Ovary (tissue), 10 donors: ENCODE data around the gene ALDH9A1. TPM values are rescaled to one million over a fixed set of nuclear protein-coding genes. Genes with fewer than 3 reads are reported as not detected.
"Not testable (repeated sequence)": the region's sequence is repeated elsewhere in the genome, so short reads cannot be mapped to it uniquely, and the experiment has no call there.

Experiments used
- DNase-seq, 5 donors: peaks; one replicate each; pipeline ENCODE4 v3.0.0-alpha.2; 2019 to 2020
- H3K27ac ChIP-seq, 2 donors: fragments of 200-600 bp; one replicate each; pipeline versions ENCODE4 v1.5.1 to v1.8.0; 2019 to 2022
- H3K27me3 ChIP-seq: fragments of 200-600 bp; one replicate; pipeline ENCODE4 v1.8.0; 2022
- H3K36me3 ChIP-seq: fragments of 200-600 bp; sonication (generic); one replicate; pipeline ENCODE4 v1.5.1; 2019
- H3K4me1 ChIP-seq: one replicate; pipeline ENCODE4 v1.8.1; 2013; ENCODE audit warnings: mild to moderate bottlenecking, moderate library complexity; ENCODE audit not compliant: insufficient read depth
- H3K4me3 ChIP-seq: fragments of 200-600 bp; sonication (generic); one replicate; pipeline ENCODE4 v1.5.1; 2017
- H3K9me3 ChIP-seq, 2 donors: fragments of 200-600 bp in 1 of 2; sonication (generic) in 1 of 2; one replicate each; pipeline versions ENCODE4 v1.5.1 to v1.8.1; 2013 to 2019; ENCODE audit warnings: mild to moderate bottlenecking in 1 of 2, moderate library complexity in 1 of 2
- CTCF ChIP-seq, 3 donors: fragments of 450-650 bp in 2 of 3; fragments of 200-600 bp in 1 of 3; IDR thresholded peaks; one replicate each; pipeline versions ENCODE4 v1.5.1 to v1.8.0; 2016 to 2022; ENCODE audit warnings: antibody characterized with exemption in 3 of 3, mild to moderate bottlenecking in 1 of 3
- EP300 ChIP-seq: sonication (generic); formaldehyde crosslinking; IDR thresholded peaks from one replicate; pipeline ENCODE4 v1.6.1; 2017; ENCODE audit warnings: antibody characterized with exemption
- POLR2A ChIP-seq: fragments of 450-650 bp; IDR thresholded peaks from one replicate; pipeline ENCODE4 v1.6.1; 2017; ENCODE audit warnings: antibody characterized with exemption, mild to moderate bottlenecking, moderate library complexity
- WGBS, 3 donors: extraction: QIAGEN DNeasy Blood & Tissue Kit in 1 of 3; methylation state at CpG; one replicate each; pipeline versions ENCODE4 v1.1.5 to v1.1.7; 2013 to 2017; 5-methylcytosine and 5-hydroxymethylcytosine counted together
- intact Hi-C, 4 donors: fragments of 100-400 bp; cut with DNase I; formaldehyde crosslinking; loops; one replicate each; pipeline versions ENCODE4 v1.11.0 to v1.15.1; 2022 to 2023
- long read RNA-seq, 3 donors: library from polyadenylated mRNA in 2 of 3; unstranded in 2 of 3; transcript quantifications; one replicate each; pipeline ENCODE4 v2.0.0 and lab custom pipeline, GENCODE V29; 2021 to 2026
- polyA plus RNA-seq, 2 donors: library from polyadenylated mRNA; stranded (reverse); fragments of 200-250 nt in 1 of 2; fragments of 350-450 nt in 1 of 2; fragmentation: Illumina TruSeq in 1 of 2; extraction: RNeasy Lipid Tissue Mini Kit (QIAGEN cat#74804) in 1 of 2; gene quantifications; one replicate each; pipeline ENCODE4 v1.2.3, GENCODE V29; 2013 to 2014
- total RNA-seq, 7 donors: library from RNA; depleted of rRNA in 2 of 7; stranded (reverse); fragments of >200 nt in 2 of 7; fragmentation: NEBNext Ultra II Directional in 3 of 7; extraction: Animal tissue kit (Norgen Biotek cat#: 25700) in 3 of 7; gene quantifications; one replicate each; pipeline versions ENCODE4 v1.1.0 to v1.2.4, GENCODE V29; 2016 to 2023
- donor health status: DM: no; HTN: no; CAD: no; lungs with moderate emphysema.
- donor health status: DM: no; HTN: no; CAD: no.
- donor health status: Bipolar disorder and iron deficiency.
- donor health status: DM: yes; HTN: yes; CAD: no.
- donor health status: DM: no; HTN: no; CAD: no.
- donor health status: DM: yes; HTN: yes; CAD: no.

ALDH9A1 gene
- total RNA-seq (10 to 100 TPM; 38.7 to 75.3 (median 64.2) TPM), polyA plus RNA-seq (100 to 1,000 TPM in 1 of 2 donors, 10 to 100 TPM in 1; 55.5 to 174 TPM)
- long read RNA-seq, donor 1, transcript ALDH9A1-201 (11 exons, 2,696 nt), result major isoform, 828 of 895 reads
- long read RNA-seq, donor 1, partial matches to known transcripts, result 20 of 895 reads
- long read RNA-seq, donor 1, other reads (novel, unspliced or antisense), result 44 of 895 reads
- long read RNA-seq, donor 2, transcript ALDH9A1-203 (2 exons, 559 nt), result major isoform, 60 of 88 reads
- long read RNA-seq, donor 2, transcript ALDH9A1-201 (11 exons, 2,696 nt), result minor isoform, 28 of 88 reads
- long read RNA-seq, donor 2, partial matches to known transcripts, result 0 of 88 reads
- long read RNA-seq, donor 2, other reads (novel, unspliced or antisense), result 0 of 88 reads
- long read RNA-seq, donor 3, transcript ALDH9A1-201 (11 exons, 2,696 nt), result major isoform, 143 of 151 reads
- long read RNA-seq, donor 3, partial matches to known transcripts, result 2 of 151 reads
- long read RNA-seq, donor 3, other reads (novel, unspliced or antisense), result 6 of 151 reads

DNA sequence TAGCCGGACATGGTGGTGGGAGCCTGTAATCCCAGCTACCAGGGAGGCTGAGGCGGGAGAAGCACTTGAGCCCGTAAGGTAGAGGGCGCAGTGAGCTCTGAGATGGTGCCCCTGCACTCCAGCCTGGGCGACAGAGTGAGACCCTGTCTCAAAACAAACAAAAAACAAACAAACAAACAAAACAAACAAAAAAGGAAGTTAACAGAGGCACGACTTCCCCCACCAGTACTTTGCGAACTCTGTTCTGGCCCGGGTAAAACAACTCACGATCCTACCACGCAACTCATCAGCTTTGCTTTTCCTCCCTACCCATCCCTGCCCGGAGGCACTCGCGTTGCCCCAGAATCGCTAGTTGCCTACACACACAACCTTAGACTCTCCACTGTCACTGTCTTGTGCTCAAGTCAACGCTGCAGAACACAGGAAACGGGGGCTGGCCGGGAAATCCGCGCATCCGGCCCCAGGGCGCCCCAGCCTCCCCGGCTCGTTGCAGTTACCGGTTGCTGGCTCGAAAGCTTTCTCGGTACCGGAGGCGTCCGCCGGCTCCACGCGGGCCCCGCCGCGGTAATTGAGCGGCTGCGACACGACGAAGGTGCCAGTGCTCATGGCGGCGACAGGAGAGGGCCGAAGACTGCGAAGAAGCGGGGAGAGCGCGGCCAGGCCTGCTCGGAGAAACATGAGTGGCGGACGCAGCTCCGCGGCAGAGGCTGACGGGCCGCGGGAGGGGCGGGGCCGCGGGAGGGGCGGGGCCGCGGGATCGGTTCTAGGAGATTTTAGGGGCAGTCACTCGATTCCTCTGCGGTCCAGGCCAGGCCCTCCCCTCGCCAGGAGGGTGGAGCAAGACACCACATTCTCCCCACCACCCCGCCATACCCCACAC is at the start of gene ALDH9A1:
Gene ALDH9A1, minus strand, starts transcription at position 682 of the 880 bp plus-strand sequence. Its CDS starts 4 bp downstream, at position 678.
- H3K4me1 ChIP-seq, result peaks cover 8% of the 10 kb centered on the region
- H3K4me3 ChIP-seq, result peak within 1 kb of the TSS; percentile 84
- H3K27me3 ChIP-seq, result no peaks in the 10 kb centered on the region
- peak; percentile 83 to 92 (median 89) for DNase-seq
- intact Hi-C loops, result no loop called here
- no peaks in the 10 kb centered on the region for H3K9me3 ChIP-seq
- H3K27ac ChIP-seq, result peak within 1 kb of the TSS; percentile 59 to 87
- TF ChIP-seq POLR2A (peak; percentile 71), EP300 (no peak)
- WGBS, 3 donors, result 0 to 1% (median 0%) methylated on average over 65 of the region's 65 CpGs
- no peaks in the 10 kb centered on the region for H3K36me3 ChIP-seq

- intact Hi-C loops, result no loop called here
- no peak for DNase-seq
- Histone ChIP-seq H3K27me3 (no peaks in the 10 kb centered on the region), H3K27ac (no peak overlapping the region), H3K36me3 (no peaks in the 10 kb centered on the region), H3K4me3 (no peak overlapping the region), H3K4me1 (no peaks in the 10 kb centered on the region), H3K9me3 (no peaks in the 10 kb centered on the region)
- no peak for TF ChIP-seq EP300
- TF ChIP-seq CTCF (IDR thresholded peaks at IDR 0.05), result no peak
- no peak for TF ChIP-seq POLR2A
- WGBS, 3 donors, result 88 to 91% (median 89%) methylated on average over 9 of the region's 9 CpGs
Observed at GRCh38 chr1:165747632-165748447, 49.5 kb upstream of the ALDH9A1 start.

DNA sequence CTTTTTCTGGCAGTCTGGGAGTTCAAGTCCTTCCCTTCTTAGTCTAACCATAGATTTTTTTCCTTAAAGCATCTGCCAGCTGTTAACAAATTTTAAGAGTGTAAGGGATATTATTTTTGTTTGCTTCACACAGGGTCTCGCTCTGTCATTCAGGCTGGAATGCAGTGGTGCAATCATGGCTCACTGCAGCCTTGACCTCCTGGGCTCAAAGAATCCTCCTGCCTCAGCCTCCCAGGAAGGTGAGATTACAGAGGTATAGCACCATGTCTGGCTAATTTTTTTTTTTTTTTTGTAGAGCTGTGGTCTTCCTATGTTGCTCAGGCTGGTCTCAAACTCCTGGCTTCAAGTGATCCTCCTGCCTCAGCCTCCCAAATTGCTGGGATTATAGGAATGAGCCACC is 46.6 kb upstream of the ALDH9A1 start:
- H3K27ac ChIP-seq, H3K4me1 ChIP-seq, intact Hi-C loops, H3K27me3 ChIP-seq, H3K36me3 ChIP-seq, H3K4me3 ChIP-seq, DNase-seq, H3K9me3 ChIP-seq: not testable (repeated sequence)
- WGBS, 3 donors, result 82 to 93% (median 86%) methylated on average over 1 of the region's 1 CpG

DNA sequence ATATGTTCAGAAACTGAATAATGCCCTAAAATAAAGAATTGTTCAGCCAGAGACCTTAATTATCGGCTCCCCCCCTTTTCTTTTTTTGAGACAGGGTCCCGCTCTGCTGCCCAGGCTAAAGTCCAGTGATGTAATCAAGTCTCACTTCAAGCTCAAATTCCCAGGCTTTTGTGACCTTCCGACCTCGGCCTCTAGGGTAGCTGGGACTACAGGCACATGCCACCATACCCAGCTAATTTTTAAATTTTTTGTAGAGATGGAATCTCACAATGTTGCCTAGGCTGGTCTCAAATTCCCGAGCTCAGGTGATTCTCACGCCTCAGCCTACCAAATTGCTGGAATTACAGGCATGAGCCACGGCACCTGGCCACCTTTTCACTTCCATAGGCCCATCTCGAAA is 43.8 kb upstream of the ALDH9A1 start:
- TF ChIP-seq CTCF (IDR thresholded peaks at IDR 0.05) (no peak), EP300 (no peak), POLR2A (no peak)

GRCh38 chr1:165738794-165739193 is 40.4 kb upstream of the ALDH9A1 start:
- Histone ChIP-seq H3K27me3 (no peaks in the 10 kb centered on the region), H3K9me3 (no peaks in the 10 kb centered on the region)

More for the DNA sequence above, 43.8 kb upstream of the ALDH9A1 start:
- no peak for DNase-seq
- Histone ChIP-seq H3K36me3 (no peaks in the 10 kb centered on the region), H3K27me3 (no peaks in the 10 kb centered on the region), H3K4me3 (no peak overlapping the region), H3K9me3 (no peaks in the 10 kb centered on the region), H3K27ac (no peak overlapping the region), H3K4me1 (no peaks in the 10 kb centered on the region)
- intact Hi-C loops, result no loop called here
- 92 to 98% (median 96%) methylated on average over 8 of the region's 8 CpGs for WGBS, 3 donors

More at GRCh38 chr1:165738794-165739193, 40.4 kb upstream of the ALDH9A1 start:
- DNase-seq, result no peak
- H3K36me3 ChIP-seq, result no peaks in the 10 kb centered on the region
- H3K4me1 ChIP-seq, result no peaks in the 10 kb centered on the region
- 92 to 98% (median 94%) methylated on average over 1 of the region's 1 CpG for WGBS, 3 donors
- no peak overlapping the region for H3K4me3 ChIP-seq
- H3K27ac ChIP-seq, result no peak overlapping the region
- intact Hi-C loops, result no loop called here
- TF ChIP-seq POLR2A (no peak), EP300 (no peak), CTCF (IDR thresholded peaks at IDR 0.05) (no peak)
